ENCODE data around the gene PRXL2A.

PRXL2A gene

GRCh38 chr10:80390740-80391139 lies 17.6 kb upstream of the PRXL2A start:
- Histone ChIP-seq H3K36me3 (ENCODE audit: low read depth) (no peaks in the 10 kb centered on the region), H3K27ac (ENCODE audit: poor library complexity, severe bottlenecking) (no peak overlapping the region), H3K4me1 (ENCODE audit: insufficient read depth, poor library complexity, severe bottlenecking) (no peaks in the 10 kb centered on the region), H3K4me3 (ENCODE audit: severe bottlenecking) (no peak overlapping the region), H3K27me3 (ENCODE audit: insufficient read depth, poor library complexity, severe bottlenecking) (no peaks in the 10 kb centered on the region), H3K9me3 (ENCODE audit: severe bottlenecking) (no peaks in the 10 kb centered on the region)
- no peak for ATAC-seq (ENCODE audit: low read depth)
- TF ChIP-seq CTCF (IDR thresholded peaks at IDR 0.05; ENCODE audit: poor library complexity, severe bottlenecking): no peak
- no peak for DNase-seq (ENCODE audit: low spot score)

GRCh38 chr10:80392250-80392649 lies 16.1 kb upstream of the PRXL2A start:
- no peaks in the 10 kb centered on the region for H3K36me3 ChIP-seq (ENCODE audit: low read depth)
- no peak overlapping the region for H3K4me3 ChIP-seq (ENCODE audit: severe bottlenecking)
- ATAC-seq (ENCODE audit: low read depth) (no peak), DNase-seq (ENCODE audit: low spot score) (no peak)
- no peaks in the 10 kb centered on the region for H3K27me3 ChIP-seq (ENCODE audit: insufficient read depth, poor library complexity, severe bottlenecking)
- no peak for TF ChIP-seq CTCF (IDR thresholded peaks at IDR 0.05; ENCODE audit: poor library complexity, severe bottlenecking)
- no peak overlapping the region for H3K27ac ChIP-seq (ENCODE audit: poor library complexity, severe bottlenecking)
- no peaks in the 10 kb centered on the region for H3K9me3 ChIP-seq (ENCODE audit: severe bottlenecking)
- no peaks in the 10 kb centered on the region for H3K4me1 ChIP-seq (ENCODE audit: insufficient read depth, poor library complexity, severe bottlenecking)

- H3K27ac ChIP-seq (ENCODE audit: poor library complexity, severe bottlenecking): no peak overlapping the region
- ATAC-seq (ENCODE audit: low read depth): no peak
- no peaks in the 10 kb centered on the region for H3K36me3 ChIP-seq (ENCODE audit: low read depth)
These were observed 13.9 kb upstream of the PRXL2A start for GRCh38 chr10:80394358-80394916.

GRCh38 chr10:80397014-80397413 lies 11.3 kb upstream of the PRXL2A start:
- H3K27ac ChIP-seq (ENCODE audit: poor library complexity, severe bottlenecking): no peak overlapping the region
- ATAC-seq (ENCODE audit: low read depth) (no peak), DNase-seq (ENCODE audit: low spot score) (no peak)
- H3K27me3 ChIP-seq (ENCODE audit: insufficient read depth, poor library complexity, severe bottlenecking): no peaks in the 10 kb centered on the region
- TF ChIP-seq CTCF (IDR thresholded peaks at IDR 0.05; ENCODE audit: poor library complexity, severe bottlenecking): no peak
- H3K36me3 ChIP-seq (ENCODE audit: low read depth): no peaks in the 10 kb centered on the region
- H3K9me3 ChIP-seq (ENCODE audit: severe bottlenecking): no peaks in the 10 kb centered on the region
- H3K4me1 ChIP-seq (ENCODE audit: insufficient read depth, poor library complexity, severe bottlenecking): no peaks in the 10 kb centered on the region
- H3K4me3 ChIP-seq (ENCODE audit: severe bottlenecking): no peak overlapping the region

More at GRCh38 chr10:80394358-80394916, 13.9 kb upstream of the PRXL2A start:
- Histone ChIP-seq H3K9me3 (ENCODE audit: severe bottlenecking) (no peaks in the 10 kb centered on the region), H3K4me3 (ENCODE audit: severe bottlenecking) (no peak overlapping the region), H3K27me3 (ENCODE audit: insufficient read depth, poor library complexity, severe bottlenecking) (no peaks in the 10 kb centered on the region), H3K4me1 (ENCODE audit: insufficient read depth, poor library complexity, severe bottlenecking) (no peaks in the 10 kb centered on the region)
- DNase-seq (ENCODE audit: low spot score): no peak
- no peak for TF ChIP-seq CTCF (IDR thresholded peaks at IDR 0.05; ENCODE audit: poor library complexity, severe bottlenecking)

GRCh38 chr10:80400136-80400804 lies 8.1 kb upstream of the PRXL2A start:
- DNase-seq (ENCODE audit: low spot score): no peak
- no peaks in the 10 kb centered on the region for H3K4me1 ChIP-seq (ENCODE audit: insufficient read depth, poor library complexity, severe bottlenecking)
- H3K4me3 ChIP-seq (ENCODE audit: severe bottlenecking): no peak overlapping the region
- no peak for TF ChIP-seq CTCF (IDR thresholded peaks at IDR 0.05; ENCODE audit: poor library complexity, severe bottlenecking)
- no peaks in the 10 kb centered on the region for H3K27me3 ChIP-seq (ENCODE audit: insufficient read depth, poor library complexity, severe bottlenecking)
- no peaks in the 10 kb centered on the region for H3K36me3 ChIP-seq (ENCODE audit: low read depth)
- ATAC-seq (ENCODE audit: low read depth): no peak
- H3K27ac ChIP-seq (ENCODE audit: poor library complexity, severe bottlenecking): no peak overlapping the region
- H3K9me3 ChIP-seq (ENCODE audit: severe bottlenecking): no peaks in the 10 kb centered on the region
